Stimulated activated CD8-positive, alpha-beta memory T cell treated with anti-CD3 and anti-CD28 coated beads, Interleukin-12 subunit alpha, Interleukin-12 subunit beta, amount 100 ng/mL, for 24 hours (primary cell): ENCODE data around the gene AANAT.
"Not testable (repeated sequence)": the region's sequence is repeated elsewhere in the genome, so short reads cannot be mapped to it uniquely, and the experiment has no call there.

Source experiments
- DNase-seq: peaks from one replicate; pipeline ENCODE4 v3.0.0-alpha.2; 2020; ENCODE audit errors: extremely low read depth

Gene AANAT

DNA sequence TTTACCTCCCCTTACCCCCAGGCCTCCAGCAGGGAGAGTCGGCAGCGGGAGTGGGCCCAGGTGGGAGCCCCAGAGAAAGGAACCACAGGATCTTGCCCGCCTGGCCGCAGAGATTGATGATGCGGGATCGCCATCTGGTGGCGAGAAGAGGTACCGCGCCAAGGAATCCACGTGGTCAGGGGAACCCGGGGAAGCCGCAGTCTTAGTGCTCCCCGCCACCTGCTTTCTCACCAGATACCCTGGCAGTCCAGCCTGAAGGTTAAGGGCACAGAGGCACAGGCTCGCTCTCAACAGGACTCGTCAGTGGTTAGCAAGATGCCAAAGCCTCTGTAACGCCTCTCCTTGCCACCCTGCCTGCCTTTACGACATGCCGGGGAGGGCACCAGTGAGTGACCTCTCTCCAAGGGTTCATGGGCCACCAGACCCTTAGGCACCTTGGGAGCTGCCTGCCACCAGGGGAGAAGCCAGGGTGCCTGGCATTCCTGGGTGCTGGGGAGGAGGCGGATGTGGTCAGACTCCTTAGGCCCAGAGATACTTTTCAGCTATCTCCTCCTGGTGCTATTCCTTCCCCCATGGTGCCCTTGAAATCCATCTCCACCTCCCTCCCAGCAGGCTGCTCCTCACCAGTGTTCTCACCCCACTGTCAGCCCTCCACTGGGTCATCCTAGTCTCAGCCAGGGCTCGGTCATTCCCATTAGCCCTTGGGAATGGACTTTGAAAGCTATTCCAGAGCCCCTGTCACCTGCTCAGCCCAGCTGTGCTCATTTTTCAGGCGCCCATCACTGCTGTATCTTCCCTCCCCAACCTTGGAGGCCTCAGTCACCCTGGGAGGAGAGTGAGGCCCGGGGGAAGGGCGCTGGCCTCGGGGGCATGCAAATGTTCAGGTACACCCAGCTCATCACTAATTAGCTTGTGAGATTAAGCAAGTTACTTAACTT is 39.3 kb downstream of the AANAT start:
- peak; percentile 46 for DNase-seq

GRCh38 chr17:76508472-76509063 is 41.2 kb downstream of the AANAT start:
- DNase-seq: not testable (repeated sequence)

GRCh38 chr17:76510831-76511244 is 43.4 kb downstream of the AANAT start:
- DNase-seq: no peak

DNA sequence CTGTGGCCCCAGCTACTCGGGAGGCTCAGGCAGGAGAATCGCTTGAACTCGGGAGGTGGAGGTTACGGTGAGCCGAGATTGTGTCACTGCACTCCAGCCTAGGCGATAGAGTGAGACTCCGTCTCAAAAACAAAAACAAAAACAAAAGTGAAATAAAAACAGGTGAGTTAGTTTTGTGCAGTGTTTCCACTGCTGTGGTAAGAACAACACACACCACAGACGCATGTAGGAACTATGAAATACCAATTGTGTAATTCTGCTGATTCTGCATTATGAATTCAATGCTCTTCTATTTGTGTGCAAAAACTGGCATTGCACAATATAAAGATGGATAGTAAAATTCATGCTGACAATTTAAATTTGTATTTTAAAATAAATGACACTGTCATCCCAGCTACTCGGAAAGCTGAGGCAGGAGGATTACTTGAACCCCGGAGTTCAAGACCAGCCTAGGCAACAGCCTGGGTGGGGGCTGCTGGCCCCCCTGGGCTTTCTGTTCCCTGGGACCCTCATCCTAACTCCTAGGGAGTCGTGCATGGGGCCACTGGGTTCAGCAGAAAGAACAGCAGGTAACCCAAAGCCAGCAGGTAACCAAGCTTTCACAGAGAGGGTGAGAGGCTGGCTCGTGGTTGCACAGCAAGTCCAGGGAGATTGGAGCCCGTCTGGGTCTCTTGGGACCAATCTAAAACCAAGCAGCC is 44.4 kb downstream of the AANAT start:
- no peak for DNase-seq

GRCh38 chr17:76512366-76513305 is 45.2 kb downstream of the AANAT start:
- no peak for DNase-seq

DNA sequence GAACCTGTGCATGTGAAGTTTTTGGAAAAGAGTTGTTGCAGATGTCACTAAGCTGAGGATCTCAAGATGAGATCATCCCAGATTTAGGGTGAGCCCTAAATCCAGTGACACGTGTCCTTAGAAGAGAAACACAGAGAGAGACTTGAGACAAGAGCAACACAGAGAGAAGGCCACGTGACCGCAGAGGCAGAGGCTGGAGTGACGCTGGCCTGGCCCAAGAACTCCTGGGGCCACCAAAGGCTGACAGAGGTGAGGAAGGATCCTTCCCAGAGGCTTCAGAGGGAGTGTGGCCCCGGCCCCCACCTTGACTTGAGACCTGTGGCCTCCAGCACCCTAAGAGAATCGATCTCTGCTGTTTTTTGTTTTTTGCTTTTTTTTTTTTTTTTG is 45.9 kb downstream of the AANAT start:
- DNase-seq: no peak

GRCh38 chr17:76514355-76514754 is 47.0 kb downstream of the AANAT start:
- DNase-seq: not testable (repeated sequence)

DNA sequence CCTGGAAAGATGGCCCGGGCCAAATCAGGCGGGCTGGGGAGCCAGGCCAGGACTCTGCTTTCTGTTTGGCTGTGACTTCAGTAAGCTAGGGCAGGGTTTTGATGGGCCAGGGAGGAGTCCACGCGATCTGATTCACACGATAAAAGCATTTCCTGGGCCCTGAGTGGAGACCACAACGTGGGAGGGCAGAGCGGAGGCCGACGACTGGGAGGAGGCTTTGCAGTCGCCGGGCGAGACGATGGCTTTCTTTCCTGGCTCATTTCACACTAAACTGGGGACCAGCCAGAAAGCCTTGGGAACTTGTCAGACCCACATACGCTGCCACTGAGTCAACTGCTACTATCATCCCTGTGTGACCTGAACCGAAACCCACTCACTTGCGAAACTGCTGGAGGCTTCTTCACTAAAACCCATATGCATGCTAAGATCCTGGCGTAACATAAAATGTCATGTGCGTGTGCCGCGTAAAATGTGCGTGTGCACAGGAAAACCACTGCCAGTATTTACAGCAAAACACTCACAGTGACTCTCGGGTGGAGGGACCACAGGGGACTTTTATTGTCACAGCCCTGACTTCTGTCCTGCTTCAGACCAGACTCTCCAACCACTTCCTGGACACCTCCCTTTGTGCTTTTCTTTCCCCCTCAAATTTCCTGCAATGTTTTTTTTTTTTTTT is 48.0 kb downstream of the AANAT start:
- peak; percentile 58 for DNase-seq

DNA sequence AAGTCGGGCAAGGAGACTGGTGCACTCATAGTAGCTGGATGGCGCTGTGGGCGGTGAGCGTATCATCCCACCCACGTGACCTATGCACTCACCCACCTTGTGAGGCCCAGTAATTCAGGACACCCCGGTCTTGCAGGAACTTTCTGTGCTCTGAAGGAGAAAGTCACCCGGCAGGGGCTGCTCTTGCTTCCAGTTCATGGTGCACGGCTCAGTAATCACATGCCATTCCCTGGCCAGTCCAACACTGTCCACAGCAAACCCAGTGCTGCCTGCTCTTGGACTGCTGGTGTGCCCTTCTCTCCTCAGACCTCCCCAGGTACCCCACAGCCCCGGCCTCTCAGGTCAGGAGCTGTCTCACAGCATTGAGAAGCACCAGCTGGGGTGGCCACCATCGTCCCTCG is 50.2 kb downstream of the AANAT start:
- no peak for DNase-seq

GRCh38 chr17:76519048-76519966 is 51.9 kb downstream of the AANAT start:
- no peak for DNase-seq
